DOHH2 (cell line): ENCODE results near the gene KRTAP23-1.

ENCODE experiments used
- H3F3A ChIP-seq: fragments of 200-600 bp; sonication (generic), shearing (Covaris generic); 2 replicates; pipeline ENCODE4 v1.6.0; 2016; ENCODE audit warnings: antibody characterized with exemption, mild to moderate bottlenecking; ENCODE audit not compliant: control insufficient read depth, insufficient read depth
- H3K27ac ChIP-seq: fragments of 200-600 bp; sonication (generic); 2 replicates; pipeline ENCODE4 v1.5.1; 2014; ENCODE audit warnings: low read depth, mild to moderate bottlenecking, low read length, moderate library complexity
- H3K27me3 ChIP-seq: fragments of 200-600 bp; sonication (generic); 2 replicates; pipeline ENCODE4 v1.6.1; 2014; ENCODE audit warnings: mild to moderate bottlenecking, low read length, mixed read lengths; ENCODE audit not compliant: control insufficient read depth
- H3K36me3 ChIP-seq: fragments of 200-600 bp; sonication (generic); 2 replicates; pipeline ENCODE4 v1.6.1; 2014; ENCODE audit warnings: mild to moderate bottlenecking, low read length, moderate library complexity, mixed read lengths; ENCODE audit not compliant: control insufficient read depth
- H3K4me1 ChIP-seq: fragments of 200-600 bp; sonication (generic); 2 replicates; pipeline ENCODE4 v1.6.1; 2014; ENCODE audit warnings: mild to moderate bottlenecking, low read length, mixed read lengths; ENCODE audit not compliant: control insufficient read depth
- H3K4me2 ChIP-seq: fragments of 200-600 bp; sonication (generic); 2 replicates; pipeline ENCODE4 v1.6.0; 2014; ENCODE audit warnings: mild to moderate bottlenecking, low read length, moderate library complexity
- H3K4me3 ChIP-seq: fragments of 200-600 bp; sonication (generic); 2 replicates; pipeline ENCODE4 v1.5.1; 2014; ENCODE audit warnings: mild to moderate bottlenecking, low read length, mixed read lengths
- H3K79me2 ChIP-seq: fragments of 200-600 bp; sonication (generic); 2 replicates; pipeline ENCODE4 v1.6.1; 2014; ENCODE audit warnings: mild to moderate bottlenecking, low read length, mixed read lengths; ENCODE audit not compliant: control insufficient read depth
- H3K9me2 ChIP-seq: fragments of 200-600 bp; sonication (generic); replicated peaks from 2 replicates; pipeline ENCODE4 v1.6.1; 2014; ENCODE audit warnings: mild to moderate bottlenecking, low read length, mixed read lengths; ENCODE audit not compliant: control insufficient read depth
- H3K9me3 ChIP-seq: fragments of 200-600 bp; sonication (generic); 2 replicates; pipeline ENCODE4 v1.6.1; 2014; ENCODE audit warnings: antibody characterized with exemption, low read length, mixed read lengths; ENCODE audit not compliant: control insufficient read depth, insufficient read depth
- H4K20me1 ChIP-seq: fragments of 200-600 bp; sonication (generic); 2 replicates; pipeline ENCODE4 v1.6.0; 2014; ENCODE audit warnings: low read depth, mild to moderate bottlenecking, antibody characterized with exemption, low read length, moderate library complexity; ENCODE audit not compliant: control insufficient read depth, insufficient read depth
- EZH2phosphoT487 ChIP-seq: fragments of 200-600 bp; sonication (generic); IDR thresholded peaks from 2 replicates; pipeline ENCODE4 v1.6.1; 2017; ENCODE audit warnings: borderline replicate concordance, mild to moderate bottlenecking, antibody characterized with exemption, low read length, moderate library complexity, mixed read lengths
- TF ChIP-seq, protein P1 (sequence below): fragments of 200-600 bp; sonication (generic); IDR thresholded peaks from one replicate; pipeline ENCODE4 v1.5.1; 2014; ENCODE audit warnings: antibody characterized with exemption, mild to moderate bottlenecking, low read depth, low read length; ENCODE audit not compliant: poor library complexity, severe bottlenecking

Gene KRTAP23-1

DNA sequence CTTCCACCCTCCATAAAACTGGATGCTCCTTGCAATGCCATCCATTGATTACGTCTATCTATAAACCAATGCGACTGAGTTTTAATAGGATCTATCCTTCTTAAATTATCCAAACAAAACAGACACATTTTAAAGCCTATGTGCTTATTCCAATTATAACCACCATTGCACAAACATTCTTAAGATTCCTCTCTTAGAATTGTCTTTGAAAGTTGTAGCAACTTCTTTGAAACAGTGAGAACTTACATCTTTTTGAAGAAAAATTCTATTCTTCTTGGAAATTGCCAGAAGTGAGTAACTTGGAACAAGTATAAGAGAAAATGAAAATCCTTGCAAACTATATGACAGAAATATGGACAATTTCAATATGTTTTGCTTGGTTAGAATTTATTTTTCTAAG lies 28.2 kb downstream of the KRTAP23-1 start, which contains the start of gene KRTAP26-1:
Gene KRTAP26-1, minus strand, starts transcription at position 101 of the 400 bp plus-strand sequence. CDS start 280 bp downstream, outside the sequence.
- H3K36me3 ChIP-seq = no peaks in the 10 kb centered on the region
- no peaks in the 10 kb centered on the region for H3F3A ChIP-seq
- H3K27ac ChIP-seq = no peak within 1 kb of the TSS
- H3K79me2 ChIP-seq = no peaks in the 10 kb centered on the region
- H3K9me2 ChIP-seq = no peaks in the 10 kb centered on the region
- no peak for TF ChIP-seq EZH2phosphoT487
- TF ChIP-seq, protein P1, sequence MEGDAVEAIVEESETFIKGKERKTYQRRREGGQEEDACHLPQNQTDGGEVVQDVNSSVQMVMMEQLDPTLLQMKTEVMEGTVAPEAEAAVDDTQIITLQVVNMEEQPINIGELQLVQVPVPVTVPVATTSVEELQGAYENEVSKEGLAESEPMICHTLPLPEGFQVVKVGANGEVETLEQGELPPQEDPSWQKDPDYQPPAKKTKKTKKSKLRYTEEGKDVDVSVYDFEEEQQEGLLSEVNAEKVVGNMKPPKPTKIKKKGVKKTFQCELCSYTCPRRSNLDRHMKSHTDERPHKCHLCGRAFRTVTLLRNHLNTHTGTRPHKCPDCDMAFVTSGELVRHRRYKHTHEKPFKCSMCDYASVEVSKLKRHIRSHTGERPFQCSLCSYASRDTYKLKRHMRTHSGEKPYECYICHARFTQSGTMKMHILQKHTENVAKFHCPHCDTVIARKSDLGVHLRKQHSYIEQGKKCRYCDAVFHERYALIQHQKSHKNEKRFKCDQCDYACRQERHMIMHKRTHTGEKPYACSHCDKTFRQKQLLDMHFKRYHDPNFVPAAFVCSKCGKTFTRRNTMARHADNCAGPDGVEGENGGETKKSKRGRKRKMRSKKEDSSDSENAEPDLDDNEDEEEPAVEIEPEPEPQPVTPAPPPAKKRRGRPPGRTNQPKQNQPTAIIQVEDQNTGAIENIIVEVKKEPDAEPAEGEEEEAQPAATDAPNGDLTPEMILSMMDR = no peak
- no peaks in the 10 kb centered on the region for H4K20me1 ChIP-seq
- H3K9me3 ChIP-seq = no peaks in the 10 kb centered on the region
- no peaks in the 10 kb centered on the region for H3K27me3 ChIP-seq
- H3K4me1 ChIP-seq = no peaks in the 10 kb centered on the region
- no peak within 1 kb of the TSS for H3K4me3 ChIP-seq
- no peak within 1 kb of the TSS for H3K4me2 ChIP-seq

DNA sequence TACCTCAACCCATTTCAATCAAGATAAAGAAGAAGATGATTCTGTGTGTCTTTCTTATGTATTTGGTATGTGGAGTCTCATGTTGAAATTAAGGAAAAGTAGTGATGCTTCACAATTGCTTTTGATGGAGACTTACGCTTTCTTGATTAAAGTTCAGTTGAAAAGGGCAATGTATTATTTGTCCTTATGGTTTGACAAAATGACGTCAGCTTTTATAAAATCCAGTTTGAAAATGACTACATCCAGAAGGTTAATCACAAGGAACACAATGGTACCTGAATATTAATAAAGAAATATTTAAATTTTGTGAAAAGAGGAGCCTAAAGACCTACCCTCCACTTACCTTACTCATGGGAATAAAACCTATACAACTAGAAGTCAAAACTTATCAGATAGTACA lies 32.7 kb downstream of the KRTAP23-1 start:
- H3K9me3 ChIP-seq = no peaks in the 10 kb centered on the region
- H3K4me3 ChIP-seq = no peak overlapping the region
- H4K20me1 ChIP-seq = no peaks in the 10 kb centered on the region
- H3K79me2 ChIP-seq = no peaks in the 10 kb centered on the region
- no peaks in the 10 kb centered on the region for H3K36me3 ChIP-seq
- no peaks in the 10 kb centered on the region for H3K4me1 ChIP-seq
- TF ChIP-seq, protein P1 = no peak
- TF ChIP-seq EZH2phosphoT487 = no peak
- H3K9me2 ChIP-seq = no peaks in the 10 kb centered on the region
- no peaks in the 10 kb centered on the region for H3K27me3 ChIP-seq
- H3K27ac ChIP-seq = no peak overlapping the region
- no peak overlapping the region for H3K4me2 ChIP-seq
- H3F3A ChIP-seq = no peaks in the 10 kb centered on the region

GRCh38 chr21:30306884-30307283 lies 41.5 kb downstream of the KRTAP23-1 start:
- no peaks in the 10 kb centered on the region for H4K20me1 ChIP-seq
- no peak overlapping the region for H3K4me3 ChIP-seq
- no peaks in the 10 kb centered on the region for H3F3A ChIP-seq
- no peaks in the 10 kb centered on the region for H3K79me2 ChIP-seq
- no peaks in the 10 kb centered on the region for H3K36me3 ChIP-seq
- no peaks in the 10 kb centered on the region for H3K9me3 ChIP-seq
- no peaks in the 10 kb centered on the region for H3K27me3 ChIP-seq
- no peaks in the 10 kb centered on the region for H3K4me1 ChIP-seq
- no peak overlapping the region for H3K4me2 ChIP-seq
- no peak overlapping the region for H3K27ac ChIP-seq
- no peaks in the 10 kb centered on the region for H3K9me2 ChIP-seq
- TF ChIP-seq, protein P1 = no peak
- no peak for TF ChIP-seq EZH2phosphoT487
